Measurements from ENCODE around the gene ZSCAN31.

ZSCAN31 gene

DNA sequence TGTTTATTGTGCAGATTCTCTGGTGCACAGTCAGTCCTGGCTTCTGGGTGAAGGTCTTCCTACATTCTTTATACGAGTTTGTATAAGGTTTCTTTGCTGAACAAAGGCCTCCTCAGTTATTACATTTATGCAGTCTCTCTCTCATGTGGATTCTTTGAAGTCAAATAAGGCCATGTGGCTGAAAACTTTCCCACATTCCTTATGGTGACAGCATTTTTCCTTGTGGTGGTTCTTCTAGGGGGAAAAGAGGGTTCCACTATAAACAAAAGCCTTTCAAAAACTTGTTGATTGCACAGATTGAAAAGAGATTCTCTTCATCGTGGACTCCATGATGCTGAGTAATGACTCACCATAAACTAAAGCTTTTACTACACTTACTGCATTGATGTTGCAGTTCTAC is 44.4 kb upstream of the ZSCAN31 start:
- H3K36me3 ChIP-seq (ENCODE audit: insufficient read depth, low read length) = peaks cover 3% of the 10 kb centered on the region; the same call in 1 of the 2 replicates
- no peak overlapping the region for H2AFZ ChIP-seq (ENCODE audit: low read length)

DNA sequence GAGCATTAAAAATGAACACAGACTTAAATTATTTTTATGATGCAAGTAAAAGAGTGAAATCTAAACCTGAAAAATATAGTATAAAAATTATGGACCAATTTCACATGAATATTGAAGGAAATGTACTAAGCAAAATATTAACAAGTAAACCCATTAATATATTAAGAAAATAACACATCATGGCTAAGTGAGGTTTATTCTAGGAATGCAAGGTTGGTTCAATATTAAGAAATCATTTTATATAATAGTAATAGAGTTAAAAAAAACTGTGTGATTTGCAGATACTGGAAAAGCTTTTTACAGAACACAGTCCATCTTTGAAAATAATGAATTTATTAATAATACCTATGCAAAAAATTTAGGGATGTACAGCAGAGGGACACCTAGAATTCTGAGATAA is 42.7 kb upstream of the ZSCAN31 start:
- H3K4me2 ChIP-seq (ENCODE audit: low read depth, low read length, poor library complexity, severe bottlenecking) = no peak overlapping the region
- H3K9me3 ChIP-seq (ENCODE audit: insufficient read depth, low read depth, low read length) = no peaks in the 10 kb centered on the region
- no peak overlapping the region for H3K9ac ChIP-seq (ENCODE audit: low read depth, low read length, poor library complexity, severe bottlenecking)
- H3K9me2 ChIP-seq (replicated peaks; ENCODE audit: low read depth, low read length) = no peaks in the 10 kb centered on the region
- H3K4me3 ChIP-seq (ENCODE audit: low read length, poor library complexity, severe bottlenecking) = no peak overlapping the region
- H4K20me1 ChIP-seq (ENCODE audit: insufficient read depth, low read length, poor library complexity, severe bottlenecking) = no peaks in the 10 kb centered on the region
- H3K27me3 ChIP-seq (ENCODE audit: insufficient read depth, low read length, poor library complexity, severe bottlenecking) = no peaks in the 10 kb centered on the region
- no peaks in the 10 kb centered on the region for H3F3A ChIP-seq (ENCODE audit: low read depth)
- H3K4me1 ChIP-seq (ENCODE audit: insufficient read depth, low read length, poor library complexity, severe bottlenecking) = peaks cover 20% of the 10 kb centered on the region
- peaks cover 3% of the 10 kb centered on the region; the same call in 1 of the 2 replicates for H3K36me3 ChIP-seq (ENCODE audit: insufficient read depth, low read length)
- peaks cover 19% of the 10 kb centered on the region for H3K79me2 ChIP-seq (ENCODE audit: insufficient read depth, low read length)
- TF ChIP-seq EZH2phosphoT487 (IDR thresholded peaks at IDR 0.05; ENCODE audit: borderline replicate concordance) = no peak
- TF ChIP-seq, protein P1, sequence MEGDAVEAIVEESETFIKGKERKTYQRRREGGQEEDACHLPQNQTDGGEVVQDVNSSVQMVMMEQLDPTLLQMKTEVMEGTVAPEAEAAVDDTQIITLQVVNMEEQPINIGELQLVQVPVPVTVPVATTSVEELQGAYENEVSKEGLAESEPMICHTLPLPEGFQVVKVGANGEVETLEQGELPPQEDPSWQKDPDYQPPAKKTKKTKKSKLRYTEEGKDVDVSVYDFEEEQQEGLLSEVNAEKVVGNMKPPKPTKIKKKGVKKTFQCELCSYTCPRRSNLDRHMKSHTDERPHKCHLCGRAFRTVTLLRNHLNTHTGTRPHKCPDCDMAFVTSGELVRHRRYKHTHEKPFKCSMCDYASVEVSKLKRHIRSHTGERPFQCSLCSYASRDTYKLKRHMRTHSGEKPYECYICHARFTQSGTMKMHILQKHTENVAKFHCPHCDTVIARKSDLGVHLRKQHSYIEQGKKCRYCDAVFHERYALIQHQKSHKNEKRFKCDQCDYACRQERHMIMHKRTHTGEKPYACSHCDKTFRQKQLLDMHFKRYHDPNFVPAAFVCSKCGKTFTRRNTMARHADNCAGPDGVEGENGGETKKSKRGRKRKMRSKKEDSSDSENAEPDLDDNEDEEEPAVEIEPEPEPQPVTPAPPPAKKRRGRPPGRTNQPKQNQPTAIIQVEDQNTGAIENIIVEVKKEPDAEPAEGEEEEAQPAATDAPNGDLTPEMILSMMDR (conservative IDR thresholded peaks at IDR 0.05; ENCODE audit: low read length) = no peak
- H2AFZ ChIP-seq (ENCODE audit: low read length) = no peak overlapping the region

More for the DNA sequence above, 44.4 kb upstream of the ZSCAN31 start:
- Histone ChIP-seq H3K4me1 (ENCODE audit: insufficient read depth, low read length, poor library complexity, severe bottlenecking) (peaks cover 20% of the 10 kb centered on the region), H3K9me3 (ENCODE audit: insufficient read depth, low read depth, low read length) (no peaks in the 10 kb centered on the region), H3K27me3 (ENCODE audit: insufficient read depth, low read length, poor library complexity, severe bottlenecking) (peaks cover 3% of the 10 kb centered on the region), H3K4me2 (ENCODE audit: low read depth, low read length, poor library complexity, severe bottlenecking) (peak overlapping the region; percentile 92), H3K4me3 (ENCODE audit: low read length, poor library complexity, severe bottlenecking) (peak overlapping the region; percentile 85), H3F3A (ENCODE audit: low read depth) (no peaks in the 10 kb centered on the region), H3K9ac (ENCODE audit: low read depth, low read length, poor library complexity, severe bottlenecking) (no peak overlapping the region), H4K20me1 (ENCODE audit: insufficient read depth, low read length, poor library complexity, severe bottlenecking) (no peaks in the 10 kb centered on the region), H3K9me2 (replicated peaks; ENCODE audit: low read depth, low read length) (no peaks in the 10 kb centered on the region), H3K79me2 (ENCODE audit: insufficient read depth, low read length) (peaks cover 19% of the 10 kb centered on the region)
- TF ChIP-seq EZH2phosphoT487 (IDR thresholded peaks at IDR 0.05; ENCODE audit: borderline replicate concordance) = no peak
- TF ChIP-seq, protein P1 (conservative IDR thresholded peaks at IDR 0.05; ENCODE audit: low read length) = no peak

DNA sequence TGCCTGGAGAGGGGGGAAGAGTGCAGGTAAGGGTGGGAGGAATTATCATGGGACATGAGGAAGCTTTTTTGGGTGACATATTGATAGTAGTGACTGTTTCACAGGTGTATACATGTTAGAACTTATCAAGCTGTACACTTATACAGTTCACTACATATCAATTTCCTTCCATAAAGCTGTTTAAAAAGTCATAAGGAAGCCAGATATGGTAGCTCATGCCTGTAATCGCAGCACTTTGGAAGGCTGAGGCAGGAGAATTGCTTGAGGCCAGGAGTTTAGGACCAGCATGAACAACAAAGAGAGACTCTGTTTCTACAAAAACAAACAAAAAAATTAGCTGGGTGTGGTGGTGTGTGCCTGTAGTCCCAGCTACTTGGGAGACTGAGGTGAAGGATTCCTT is 41.9 kb upstream of the ZSCAN31 start:
- peaks cover 3% of the 10 kb centered on the region; the same call in 1 of the 2 replicates for H3K36me3 ChIP-seq (ENCODE audit: insufficient read depth, low read length)
- H3K79me2 ChIP-seq (ENCODE audit: insufficient read depth, low read length) = peaks cover 17% of the 10 kb centered on the region
- TF ChIP-seq EZH2phosphoT487 (IDR thresholded peaks at IDR 0.05; ENCODE audit: borderline replicate concordance) = no peak
- TF ChIP-seq, protein P1 (conservative IDR thresholded peaks at IDR 0.05; ENCODE audit: low read length) = no peak
- H3K9ac ChIP-seq (ENCODE audit: low read depth, low read length, poor library complexity, severe bottlenecking) = no peak overlapping the region
- no peaks in the 10 kb centered on the region for H3K9me3 ChIP-seq (ENCODE audit: insufficient read depth, low read depth, low read length)
- no peak overlapping the region for H2AFZ ChIP-seq (ENCODE audit: low read length)
- no peak overlapping the region for H3K4me3 ChIP-seq (ENCODE audit: low read length, poor library complexity, severe bottlenecking)
- no peak overlapping the region for H3K4me2 ChIP-seq (ENCODE audit: low read depth, low read length, poor library complexity, severe bottlenecking)
- no peaks in the 10 kb centered on the region for H3K9me2 ChIP-seq (replicated peaks; ENCODE audit: low read depth, low read length)
- H3K4me1 ChIP-seq (ENCODE audit: insufficient read depth, low read length, poor library complexity, severe bottlenecking) = peaks cover 16% of the 10 kb centered on the region
- H4K20me1 ChIP-seq (ENCODE audit: insufficient read depth, low read length, poor library complexity, severe bottlenecking) = no peaks in the 10 kb centered on the region
- H3K27me3 ChIP-seq (ENCODE audit: insufficient read depth, low read length, poor library complexity, severe bottlenecking) = no peaks in the 10 kb centered on the region
- H3F3A ChIP-seq (ENCODE audit: low read depth) = no peaks in the 10 kb centered on the region
